Activated B cell treated with CpG ODN at 0.5 μM for 24 hours (primary cell): ENCODE measurements around the gene SEC16B. TPM values are rescaled to one million over a fixed set of nuclear protein-coding genes. Genes with fewer than 3 reads are reported as not detected.

Experiments used
- ATAC-seq: fragments of 200-7000 bp; cut with Tn5 transposase; one replicate; pipeline ENCODE4 v1.10.0; 2021; ENCODE audit warnings: low read depth, mild to moderate bottlenecking, moderate library complexity
- CTCF ChIA-PET: fragments of 350-600 bp; sonication (Branson Sonifier 250); formaldehyde crosslinking; loops from one replicate; lab custom pipeline; 2021; ENCODE audit warnings: antibody characterized with exemption; lab: Charles Lee
- POLR2A ChIA-PET: fragments of 350-600 bp; sonication (Branson Sonifier 250); formaldehyde crosslinking; loops from one replicate; lab custom pipeline; 2021; ENCODE audit warnings: antibody characterized with exemption; lab: Charles Lee
- DNase-seq: peaks from one replicate; pipeline ENCODE4 v3.0.0; 2022
- H3K27ac Mint-ChIP-seq: one replicate; pipeline ENCODE4 v1.8.0; 2020; ENCODE audit warnings: mixed read lengths
- H3K27me3 Mint-ChIP-seq: one replicate; pipeline ENCODE4 v1.8.0; 2021; ENCODE audit warnings: mixed read lengths
- H3K36me3 Mint-ChIP-seq: one replicate; pipeline ENCODE4 v1.8.0; 2021; ENCODE audit warnings: low read depth, mixed read lengths
- H3K4me1 Mint-ChIP-seq: one replicate; pipeline ENCODE4 v1.8.0; 2021; ENCODE audit warnings: mixed read lengths
- H3K4me3 Mint-ChIP-seq: one replicate; pipeline ENCODE4 v1.8.0; 2020; ENCODE audit warnings: mild to moderate bottlenecking, mixed read lengths
- H3K9me3 Mint-ChIP-seq: one replicate; pipeline ENCODE4 v1.8.0; 2020; ENCODE audit warnings: mixed read lengths
- intact Hi-C: fragments of 100-400 bp; cut with micrococcal nuclease; formaldehyde crosslinking; loops from one replicate; pipeline ENCODE4 v1.15.1; 2024
- total RNA-seq: library from RNA; stranded (reverse); gene quantifications from 2 replicates; pipeline ENCODE4 v1.2.3, GENCODE V29; 2022
- TF ChIP-seq, protein P1 (sequence below): fragments of 200-600 bp; IDR thresholded peaks from one replicate; pipeline ENCODE4 v1.8.0; 2022; ENCODE audit warnings: antibody characterized with exemption, mild to moderate bottlenecking

The SEC16B gene
- total RNA-seq, 1 donor from 2014 or later: not detected

DNA sequence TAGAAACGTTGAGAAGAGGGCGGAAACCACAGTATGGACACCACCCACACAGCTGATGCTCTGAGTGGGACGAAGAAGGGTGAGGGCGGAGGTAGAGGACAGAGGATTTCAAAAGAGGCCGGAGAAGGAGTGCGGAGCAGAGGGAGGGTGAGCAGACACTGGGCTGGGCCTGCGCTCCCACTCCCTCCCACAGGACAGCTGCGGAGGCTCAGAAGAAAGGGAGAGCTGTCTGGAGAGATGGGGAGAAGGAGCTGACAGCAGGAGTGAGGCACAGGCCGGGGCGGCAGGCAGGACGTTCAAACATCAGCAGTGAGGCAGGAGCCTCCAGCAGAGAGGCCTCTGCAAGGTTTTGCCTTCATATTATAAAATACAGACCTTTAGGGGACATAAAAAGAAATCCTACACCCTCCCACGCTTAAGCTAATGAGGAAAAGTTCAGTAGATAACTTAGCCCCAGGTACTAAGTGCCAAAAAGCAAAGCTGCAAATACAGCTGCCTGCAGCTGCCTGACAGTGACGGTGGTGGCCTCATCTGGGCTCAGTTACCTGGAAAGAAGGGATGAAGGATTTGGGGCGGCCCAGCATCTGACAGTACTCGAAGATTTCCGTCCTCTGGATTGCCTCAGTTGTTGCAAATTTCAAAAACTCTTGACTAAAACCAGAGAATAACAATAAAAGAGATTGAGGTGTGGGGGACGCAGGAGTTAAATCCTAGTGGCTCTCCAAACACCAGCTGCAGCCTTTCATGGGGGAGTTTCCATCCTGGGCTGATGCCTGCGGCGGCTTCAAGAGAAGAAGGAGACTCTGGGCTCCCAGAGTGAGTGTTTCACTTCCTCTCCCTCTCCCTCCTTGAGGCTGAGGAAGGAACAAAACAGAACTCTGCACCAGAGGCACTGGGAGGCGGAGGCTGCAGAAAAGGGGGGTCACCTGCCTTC, 25.6 kb downstream of the SEC16B start:
- TF ChIP-seq, protein P1, sequence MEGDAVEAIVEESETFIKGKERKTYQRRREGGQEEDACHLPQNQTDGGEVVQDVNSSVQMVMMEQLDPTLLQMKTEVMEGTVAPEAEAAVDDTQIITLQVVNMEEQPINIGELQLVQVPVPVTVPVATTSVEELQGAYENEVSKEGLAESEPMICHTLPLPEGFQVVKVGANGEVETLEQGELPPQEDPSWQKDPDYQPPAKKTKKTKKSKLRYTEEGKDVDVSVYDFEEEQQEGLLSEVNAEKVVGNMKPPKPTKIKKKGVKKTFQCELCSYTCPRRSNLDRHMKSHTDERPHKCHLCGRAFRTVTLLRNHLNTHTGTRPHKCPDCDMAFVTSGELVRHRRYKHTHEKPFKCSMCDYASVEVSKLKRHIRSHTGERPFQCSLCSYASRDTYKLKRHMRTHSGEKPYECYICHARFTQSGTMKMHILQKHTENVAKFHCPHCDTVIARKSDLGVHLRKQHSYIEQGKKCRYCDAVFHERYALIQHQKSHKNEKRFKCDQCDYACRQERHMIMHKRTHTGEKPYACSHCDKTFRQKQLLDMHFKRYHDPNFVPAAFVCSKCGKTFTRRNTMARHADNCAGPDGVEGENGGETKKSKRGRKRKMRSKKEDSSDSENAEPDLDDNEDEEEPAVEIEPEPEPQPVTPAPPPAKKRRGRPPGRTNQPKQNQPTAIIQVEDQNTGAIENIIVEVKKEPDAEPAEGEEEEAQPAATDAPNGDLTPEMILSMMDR: no peak
- Mint-ChIP-seq H3K4me3 (no peak overlapping the region), H3K4me1 (no peaks in the 10 kb centered on the region), H3K27ac (no peak overlapping the region), H3K27me3 (peaks cover 4% of the 10 kb centered on the region), H3K36me3 (no peaks in the 10 kb centered on the region), H3K9me3 (no peaks in the 10 kb centered on the region)
- intact Hi-C loops: loop anchor here (10.0 kb wide), 1 partner anchor 251 kb away; no protein-coding TSS in a partner anchor
- no peak for DNase-seq
- ATAC-seq: no peak
- ChIA-PET POLR2A (no interaction called here), CTCF (no interaction called here)

DNA sequence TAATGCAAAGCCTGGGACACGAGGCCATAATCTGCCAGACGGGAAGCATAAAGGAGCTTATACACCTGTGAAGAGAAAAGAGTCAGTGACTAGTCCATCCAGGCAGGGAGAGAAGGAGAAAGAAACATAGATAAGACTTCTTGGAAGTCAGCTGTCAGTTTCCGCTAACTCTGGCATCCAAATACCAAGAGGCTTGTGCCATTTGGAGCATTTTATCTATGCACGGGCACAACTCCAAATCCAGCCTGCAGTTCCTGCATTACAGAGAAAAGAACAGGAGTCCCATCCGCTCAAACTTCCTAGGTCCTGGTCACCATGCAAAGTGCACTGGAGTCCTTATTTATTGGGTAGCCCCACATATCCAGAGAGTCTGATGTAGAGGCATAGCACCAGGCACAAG, 27.9 kb downstream of the SEC16B start:
- no peaks in the 10 kb centered on the region for H3K9me3 Mint-ChIP-seq
- CTCF ChIA-PET: no interaction called here
- H3K27ac Mint-ChIP-seq: no peak overlapping the region
- no peak for ATAC-seq
- H3K27me3 Mint-ChIP-seq: no peaks in the 10 kb centered on the region
- intact Hi-C loops: loop anchor here (10.0 kb wide), 1 partner anchor 253 kb away; no protein-coding TSS in a partner anchor
- POLR2A ChIA-PET: no interaction called here
- H3K36me3 Mint-ChIP-seq: no peaks in the 10 kb centered on the region
- no peak overlapping the region for H3K4me3 Mint-ChIP-seq
- TF ChIP-seq, protein P1: no peak
- H3K4me1 Mint-ChIP-seq: no peaks in the 10 kb centered on the region
- DNase-seq: no peak

DNA sequence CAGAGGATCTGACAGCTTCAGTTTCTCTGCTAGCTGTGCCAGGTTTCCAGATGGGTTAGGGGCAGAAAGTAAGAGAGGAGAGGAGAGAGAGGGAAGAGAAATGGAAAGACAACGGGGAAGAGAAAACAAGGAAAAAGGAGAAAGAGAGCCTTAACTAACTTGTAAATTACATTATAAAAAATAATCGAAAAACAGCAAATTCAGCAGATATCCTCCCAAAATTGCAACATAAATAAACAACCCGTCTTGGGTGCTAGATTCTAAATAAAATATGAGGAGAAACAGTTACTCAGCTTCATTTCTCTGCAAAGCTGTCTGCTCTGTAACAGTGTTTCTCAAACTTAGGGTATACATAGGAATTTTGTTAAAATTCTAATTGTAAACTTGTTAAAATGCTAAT, 29.2 kb downstream of the SEC16B start:
- H3K36me3 Mint-ChIP-seq: no peaks in the 10 kb centered on the region
- no peaks in the 10 kb centered on the region for H3K27me3 Mint-ChIP-seq
- intact Hi-C loops: loop anchor here (10.0 kb wide), 1 partner anchor 254 kb away; no protein-coding TSS in a partner anchor
- no peak overlapping the region for H3K27ac Mint-ChIP-seq
- ChIA-PET CTCF (no interaction called here), POLR2A (no interaction called here)
- no peaks in the 10 kb centered on the region for H3K4me1 Mint-ChIP-seq
- DNase-seq (no peak), ATAC-seq (no peak)
- no peak overlapping the region for H3K4me3 Mint-ChIP-seq
- TF ChIP-seq, protein P1: no peak
- no peaks in the 10 kb centered on the region for H3K9me3 Mint-ChIP-seq

GRCh38 chr1:177937931-177938330, 31.9 kb downstream of the SEC16B start:
- ChIA-PET CTCF (no interaction called here), POLR2A (no interaction called here)
- DNase-seq (no peak), ATAC-seq (no peak)
- Mint-ChIP-seq H3K27ac (no peak overlapping the region), H3K4me3 (no peak overlapping the region), H3K27me3 (no peaks in the 10 kb centered on the region), H3K36me3 (no peaks in the 10 kb centered on the region), H3K4me1 (no peaks in the 10 kb centered on the region), H3K9me3 (no peaks in the 10 kb centered on the region)
- TF ChIP-seq, protein P1: no peak
- intact Hi-C loops: no loop called here

- H3K9me3 Mint-ChIP-seq: no peaks in the 10 kb centered on the region
- no peak overlapping the region for H3K4me3 Mint-ChIP-seq
- intact Hi-C loops: no loop called here
- ATAC-seq (no peak), DNase-seq (no peak)
- no peaks in the 10 kb centered on the region for H3K36me3 Mint-ChIP-seq
- H3K27me3 Mint-ChIP-seq: no peaks in the 10 kb centered on the region
- POLR2A ChIA-PET: no interaction called here
- H3K4me1 Mint-ChIP-seq: no peaks in the 10 kb centered on the region
- TF ChIP-seq, protein P1: no peak
- H3K27ac Mint-ChIP-seq: no peak overlapping the region
- CTCF ChIA-PET: no interaction called here
These were observed 32.6 kb downstream of the SEC16B start for GRCh38 chr1:177937174-177937770.
